Stimulated activated CD4-positive, alpha-beta T cell treated with anti-CD3 and anti-CD28 coated beads, Interleukin-12 subunit alpha, Interleukin-12 subunit beta, amount 100 ng/mL, for 48 hours (primary cell): ENCODE data around the gene AGXT2.
"Not testable (repeated sequence)": the region's sequence is repeated elsewhere in the genome, so short reads cannot be mapped to it uniquely, and the experiment has no call there.

ENCODE experiments used
- DNase-seq, 3 donors: peaks; one replicate each; pipeline ENCODE4 v3.0.0-alpha.2; 2020; ENCODE audit warnings: low read depth in 2 of 3, low spot score in 1 of 3

The AGXT2 gene

DNA sequence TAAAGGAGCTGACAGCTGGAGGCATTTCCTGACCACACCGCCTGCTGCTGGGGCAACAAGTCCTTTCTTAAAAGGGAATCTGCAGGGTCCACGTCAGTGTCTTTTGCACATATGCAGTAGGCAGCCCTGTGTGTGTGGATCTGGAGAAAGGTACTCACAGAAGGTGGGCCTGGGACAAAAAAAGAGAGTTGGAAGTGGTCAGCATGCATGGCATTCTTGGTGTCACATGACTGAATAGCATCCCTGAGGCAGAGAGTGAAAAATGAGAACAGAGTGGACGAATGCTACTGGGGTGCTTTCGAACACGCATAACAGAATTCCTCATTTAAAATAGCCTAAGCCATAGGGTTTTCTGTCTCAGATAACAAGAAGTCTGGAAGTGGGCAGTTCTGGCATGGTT lies 71.4 kb downstream of the AGXT2 start:
- DNase-seq, result no peak

DNA sequence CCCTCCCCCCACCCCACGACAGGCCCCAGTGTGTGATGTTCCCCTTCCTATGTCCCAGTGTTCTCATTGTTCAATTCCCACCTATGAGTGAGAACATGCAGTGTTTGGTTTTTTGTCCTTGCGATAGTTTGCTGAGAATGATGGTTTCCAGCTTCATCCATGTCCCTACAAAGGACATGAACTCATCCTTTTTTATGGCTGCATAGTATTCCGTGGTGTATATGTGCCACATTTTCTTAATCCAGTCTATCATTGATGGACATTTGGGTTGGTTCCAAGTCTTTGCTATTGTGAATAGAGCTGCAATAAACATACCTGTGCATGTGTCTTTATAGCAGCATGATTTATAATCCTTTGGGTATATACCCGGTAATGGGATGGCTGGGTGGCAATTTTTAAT lies 76.1 kb downstream of the AGXT2 start:
- DNase-seq, result not testable (repeated sequence)

DNA sequence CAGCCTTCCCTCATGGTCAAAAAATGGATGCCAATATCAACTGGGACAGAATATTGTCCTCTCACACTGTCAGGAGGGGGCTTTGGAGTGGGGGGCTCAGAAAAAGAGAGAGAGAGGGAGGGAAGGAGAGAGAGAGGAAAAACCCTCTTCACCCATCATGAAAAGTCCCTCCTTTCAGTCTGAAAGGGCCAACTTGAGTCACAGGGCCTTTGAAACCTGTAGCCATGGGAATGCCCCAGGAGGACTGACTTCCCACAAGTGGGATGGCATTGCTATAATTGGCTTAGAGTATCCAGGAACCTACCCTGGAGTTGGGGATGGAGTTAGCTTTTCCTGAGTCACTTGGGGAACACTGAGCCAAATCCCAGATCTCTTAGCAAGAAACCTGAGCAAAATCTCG lies 77.2 kb downstream of the AGXT2 start:
- no peak for DNase-seq

DNA sequence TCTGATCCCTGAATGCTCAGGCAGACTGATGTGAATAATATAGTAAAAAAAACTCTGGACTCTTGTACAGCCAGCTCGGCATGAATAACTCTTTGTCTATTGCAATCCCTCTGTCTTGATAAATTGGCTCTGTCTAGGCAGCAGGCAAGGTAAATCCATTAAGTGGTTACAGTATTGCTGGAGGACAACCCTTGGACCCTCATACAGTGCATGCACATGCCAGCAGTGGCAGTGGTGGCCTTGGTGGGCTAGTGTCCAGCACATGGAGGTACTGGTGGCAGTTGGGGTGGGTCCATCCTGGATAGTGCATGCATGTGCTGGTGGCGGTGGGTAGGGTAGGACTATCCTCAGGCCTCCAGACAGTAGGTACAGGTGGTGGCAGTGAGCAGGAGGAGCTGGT lies 79.5 kb downstream of the AGXT2 start:
- DNase-seq, result no peak

DNA sequence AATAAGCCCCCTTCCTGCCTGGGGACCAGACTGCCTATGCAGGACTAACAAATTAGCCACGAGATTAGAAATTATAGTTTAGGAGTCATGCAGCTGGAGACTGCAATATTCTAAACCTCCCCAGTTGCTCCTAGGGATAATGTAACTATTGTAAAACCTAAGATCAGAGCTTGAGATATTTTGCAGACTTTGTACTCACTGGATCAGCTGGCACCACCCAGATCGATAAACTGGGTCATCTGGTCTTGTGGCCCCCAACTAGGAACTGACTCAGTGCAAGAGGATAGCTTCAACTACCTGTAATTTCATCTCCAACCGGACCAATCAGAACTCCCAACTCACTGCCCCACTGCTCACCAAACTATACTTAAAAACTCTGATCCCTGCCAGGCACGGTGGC lies 80.2 kb downstream of the AGXT2 start:
- no peak for DNase-seq

DNA sequence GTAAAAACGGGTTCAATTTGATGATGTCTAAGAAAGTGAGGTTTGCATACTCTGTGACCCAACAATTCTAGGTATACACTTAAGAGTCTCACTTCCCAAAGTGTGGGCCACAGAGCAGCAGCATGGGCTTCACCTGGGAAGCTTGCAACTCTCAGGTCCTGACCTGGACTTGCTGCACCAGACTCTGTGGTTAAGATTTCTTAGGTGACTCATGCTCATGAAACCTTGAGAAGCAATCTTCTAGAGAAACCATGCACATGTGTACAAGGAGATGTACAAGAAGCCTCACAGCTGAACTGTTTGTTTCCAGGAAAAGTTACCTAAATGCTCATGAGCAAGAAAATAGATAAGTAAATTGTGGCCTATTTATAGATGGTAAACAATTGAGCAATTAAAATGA lies 88.4 kb downstream of the AGXT2 start:
- no peak for DNase-seq

DNA sequence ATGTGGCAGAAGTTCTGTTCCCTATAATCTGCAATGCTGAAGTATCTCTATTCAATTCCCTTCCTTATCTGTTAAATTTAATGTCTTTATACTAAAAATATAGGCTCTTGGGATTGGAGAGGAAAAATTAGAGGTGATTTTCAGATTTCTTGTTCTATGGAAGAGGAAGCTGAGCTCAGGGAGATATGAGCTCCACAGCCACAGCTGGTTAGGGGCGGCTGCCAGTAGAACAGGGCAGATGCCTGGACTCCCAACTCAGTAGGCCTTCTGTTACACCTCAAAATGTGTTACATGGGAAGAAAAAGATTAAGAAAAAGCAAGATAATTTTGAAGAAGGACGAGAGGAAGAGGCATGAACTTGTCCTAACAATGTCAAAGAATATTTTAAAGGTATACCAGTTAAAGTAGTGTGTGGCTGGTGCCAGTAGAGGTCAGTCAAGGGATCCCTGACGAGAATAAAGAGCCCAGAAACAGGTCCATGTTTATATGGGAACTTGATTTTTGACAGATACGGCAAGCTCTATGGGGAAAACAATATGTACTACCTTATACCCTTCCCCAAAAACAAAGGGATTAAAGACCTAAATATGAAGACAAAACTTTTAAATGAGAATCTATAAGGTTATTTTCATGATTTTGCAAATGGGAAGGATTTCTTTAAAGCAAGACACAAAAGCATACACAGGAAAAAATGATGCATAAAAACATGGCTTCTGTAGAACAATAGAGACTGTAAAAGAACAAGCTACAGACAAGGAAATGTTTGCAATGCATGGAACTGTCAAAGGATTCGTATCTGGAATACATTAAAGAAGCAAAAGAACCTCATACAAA lies 89.7 kb downstream of the AGXT2 start:
- no peak for DNase-seq

DNA sequence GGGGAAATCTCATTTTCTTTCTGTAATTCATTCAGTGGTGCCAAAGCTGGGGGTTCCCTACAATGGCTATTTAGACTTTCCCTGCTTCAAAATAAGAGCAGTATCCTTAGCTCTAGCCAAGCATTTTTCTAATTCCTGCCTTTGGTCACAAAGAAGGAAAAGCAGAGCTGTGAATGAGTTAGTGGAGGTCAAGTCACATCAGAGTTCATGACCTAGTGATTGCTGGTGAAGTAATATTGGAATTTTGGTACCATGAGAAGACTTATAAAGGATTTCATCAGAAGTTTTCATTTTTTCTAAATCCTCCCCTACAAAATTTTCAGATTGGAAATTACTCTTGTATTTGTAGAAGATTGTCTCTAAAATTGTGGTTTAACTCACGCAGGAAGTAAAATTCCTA lies 90.4 kb downstream of the AGXT2 start:
- DNase-seq, result no peak
